Hypothalamus (tissue), 51 donors: ENCODE measurements around the gene SMG5.
"Not testable (repeated sequence)": the region's sequence is repeated elsewhere in the genome, so short reads cannot be mapped to it uniquely, and the experiment has no call there.

Experiments used
- DNase-seq, 51 donors: peaks; one replicate each; lab custom pipeline; 2025; lab: John Stamatoyannopoulos, UW

The SMG5 gene

DNA sequence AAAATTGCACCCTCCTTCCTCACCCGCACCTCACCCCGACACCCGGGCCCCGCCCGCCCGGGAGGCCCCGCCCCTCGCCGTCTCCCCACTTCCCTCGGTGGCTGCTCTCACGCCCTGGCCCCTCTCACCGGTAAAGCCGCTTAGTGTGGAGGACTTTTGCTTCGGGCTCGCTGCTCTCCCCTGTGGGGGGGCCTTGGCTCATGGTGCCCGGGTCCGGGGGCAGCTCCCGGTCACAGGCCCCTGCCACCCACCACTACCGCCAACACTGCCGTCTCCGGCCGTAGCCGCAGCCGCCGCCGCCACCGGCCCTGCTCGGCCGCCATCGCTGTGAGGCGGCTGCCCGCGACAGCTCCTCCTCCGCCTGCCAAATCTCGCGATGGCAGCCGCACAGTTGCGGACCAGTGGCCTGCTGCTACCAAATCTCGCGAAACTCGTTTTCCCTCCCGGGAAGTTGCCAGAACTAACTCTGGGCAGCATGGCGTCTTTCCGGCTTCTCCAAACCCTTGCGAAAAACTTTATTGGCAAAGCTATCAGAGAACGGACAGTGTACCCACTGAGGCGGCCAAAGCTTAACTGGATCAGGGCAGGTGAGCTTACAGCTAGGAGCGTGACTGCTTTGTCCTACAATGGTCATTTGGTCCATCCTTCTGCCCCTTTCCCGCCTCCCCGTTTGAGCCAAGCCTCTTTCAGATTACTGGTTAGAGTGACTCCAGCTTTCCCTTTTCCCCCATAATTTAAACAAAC lies at the start of gene SMG5:
SMG5 (minus strand) TSS at position 347 of the 744 bp plus-strand sequence; CDS start at position 202, 145 bp downstream.
- DNase-seq, result peak; percentile 43 to 97 (median 90)

- DNase-seq, result not testable (repeated sequence)
These were observed 40.6 kb upstream of the SMG5 start for GRCh38 chr1:156323179-156323578.

DNA sequence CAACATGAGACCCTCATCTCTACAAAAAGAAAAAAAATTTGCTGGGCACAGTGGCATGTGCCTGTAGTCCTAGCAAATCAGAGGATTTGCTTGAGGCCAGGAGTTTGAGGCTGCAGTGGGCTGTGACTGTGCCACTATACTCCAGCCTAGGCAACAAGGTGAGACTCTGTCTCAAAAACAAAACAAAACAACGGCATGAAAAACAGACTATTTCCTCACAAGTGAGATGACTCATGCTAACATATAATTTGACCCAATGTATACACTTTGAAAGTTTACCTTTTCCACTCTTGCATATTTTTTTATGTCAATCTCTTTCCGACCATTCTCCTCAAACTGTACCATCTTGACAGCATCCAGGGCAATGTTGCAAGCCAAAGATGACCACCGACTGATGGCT lies 37.9 kb upstream of the SMG5 start:
- DNase-seq, result no peak

- peak in 3 of 51 donors; percentile 0 to 7 (median 5) for DNase-seq
These were observed 37.0 kb upstream of the SMG5 start for GRCh38 chr1:156319664-156320063.

- DNase-seq, result no peak
These were observed 34.3 kb upstream of the SMG5 start for GRCh38 chr1:156316909-156317308.

GRCh38 chr1:156310962-156311361 lies 28.3 kb upstream of the SMG5 start:
- peak in 6 of 51 donors; percentile 5 to 29 (median 12) for DNase-seq

DNA sequence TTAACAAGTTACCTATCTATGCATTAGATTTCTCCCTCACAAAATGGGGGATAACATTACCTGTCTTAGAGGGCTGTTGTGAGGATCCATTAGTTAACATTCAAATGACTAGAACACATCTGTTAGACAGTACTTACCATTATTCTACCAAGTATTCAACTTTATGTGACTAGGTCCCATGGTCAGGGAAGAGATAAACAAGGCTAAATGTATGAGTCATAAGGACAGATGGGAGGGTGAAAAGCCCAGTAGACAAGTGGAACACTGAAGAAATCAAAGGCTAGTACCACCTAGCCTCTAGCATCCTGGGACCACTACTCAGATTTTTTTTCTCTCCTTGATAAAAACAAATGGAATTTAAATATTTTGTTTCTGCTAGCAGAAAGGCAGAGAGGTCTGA lies 25.5 kb upstream of the SMG5 start:
- DNase-seq, result no peak

DNA sequence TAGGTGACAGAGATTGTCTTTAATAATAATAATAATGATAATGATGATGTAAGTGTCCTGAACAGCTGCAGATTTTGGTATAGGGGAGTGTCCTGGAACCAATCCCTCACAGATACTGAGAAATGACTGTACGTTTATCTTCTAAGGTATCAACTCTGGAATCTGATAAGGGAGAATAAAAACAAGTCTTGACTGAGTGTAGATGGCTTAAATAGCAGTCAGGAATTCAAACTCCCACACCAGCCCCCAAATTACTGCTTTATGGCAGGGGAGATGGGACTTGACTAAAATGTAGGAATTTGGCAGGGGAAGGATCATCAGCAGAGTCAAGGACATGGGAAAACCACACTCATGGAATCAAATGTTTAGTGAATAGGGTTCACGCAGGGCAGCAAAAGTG lies 22.6 kb upstream of the SMG5 start:
- DNase-seq, result no peak

- DNase-seq, result no peak
These were observed 20.6 kb upstream of the SMG5 start for GRCh38 chr1:156303241-156303640.

GRCh38 chr1:156298852-156299357 lies 16.3 kb upstream of the SMG5 start, which contains the start of gene VHLL:
Gene VHLL, minus strand, starts transcription at chr1:156299307. Its CDS starts 118 bp downstream, at chr1:156299189.
- DNase-seq, result no peak

- peak in 45 of 51 donors; percentile 2 to 70 (median 36) for DNase-seq
These were observed 12.8 kb upstream of the SMG5 start, which contains the start of gene GLMP for GRCh38 chr1:156295391-156295947. Gene GLMP, minus strand, starts transcription at chr1:156295679. Its CDS starts 34 bp downstream, at chr1:156295645.

DNA sequence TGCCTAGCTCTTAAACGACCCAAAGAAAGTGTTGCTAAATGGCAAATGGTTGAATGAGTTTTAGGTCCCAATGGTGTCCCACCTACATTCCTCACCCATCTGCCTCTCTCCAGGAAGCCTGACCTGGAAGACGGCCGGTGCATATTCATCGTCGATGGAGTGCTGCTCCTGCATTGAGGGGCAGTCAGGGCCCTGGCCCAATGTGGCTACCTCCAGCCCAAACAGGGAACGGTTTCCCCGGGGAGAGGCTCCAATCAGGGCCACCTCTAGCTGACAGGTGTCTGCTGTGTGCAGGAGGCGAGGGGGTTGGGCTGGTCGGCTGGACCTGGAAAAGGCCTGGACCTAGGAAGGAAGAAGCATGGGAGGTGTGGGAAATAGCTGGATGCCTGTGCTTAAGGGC lies 11.3 kb upstream of the SMG5 start:
- DNase-seq, result no peak

DNA sequence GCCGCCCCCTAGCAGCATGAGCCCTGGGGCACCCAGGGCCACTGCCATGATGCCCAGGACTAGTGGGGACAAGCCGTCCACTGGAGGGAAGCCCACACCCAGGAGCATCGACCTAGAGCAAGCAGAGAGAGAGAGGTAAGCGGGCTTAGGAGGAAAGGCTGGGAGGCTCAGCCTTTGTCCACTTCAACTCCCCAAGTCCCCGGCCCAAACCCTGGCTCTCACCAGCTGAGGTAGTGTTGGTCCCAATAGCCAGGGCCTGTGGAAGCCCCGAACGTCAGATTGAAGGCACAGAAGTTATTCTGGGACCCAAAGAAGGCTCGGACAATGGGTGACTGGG lies 10.4 kb upstream of the SMG5 start:
- no peak for DNase-seq

DNA sequence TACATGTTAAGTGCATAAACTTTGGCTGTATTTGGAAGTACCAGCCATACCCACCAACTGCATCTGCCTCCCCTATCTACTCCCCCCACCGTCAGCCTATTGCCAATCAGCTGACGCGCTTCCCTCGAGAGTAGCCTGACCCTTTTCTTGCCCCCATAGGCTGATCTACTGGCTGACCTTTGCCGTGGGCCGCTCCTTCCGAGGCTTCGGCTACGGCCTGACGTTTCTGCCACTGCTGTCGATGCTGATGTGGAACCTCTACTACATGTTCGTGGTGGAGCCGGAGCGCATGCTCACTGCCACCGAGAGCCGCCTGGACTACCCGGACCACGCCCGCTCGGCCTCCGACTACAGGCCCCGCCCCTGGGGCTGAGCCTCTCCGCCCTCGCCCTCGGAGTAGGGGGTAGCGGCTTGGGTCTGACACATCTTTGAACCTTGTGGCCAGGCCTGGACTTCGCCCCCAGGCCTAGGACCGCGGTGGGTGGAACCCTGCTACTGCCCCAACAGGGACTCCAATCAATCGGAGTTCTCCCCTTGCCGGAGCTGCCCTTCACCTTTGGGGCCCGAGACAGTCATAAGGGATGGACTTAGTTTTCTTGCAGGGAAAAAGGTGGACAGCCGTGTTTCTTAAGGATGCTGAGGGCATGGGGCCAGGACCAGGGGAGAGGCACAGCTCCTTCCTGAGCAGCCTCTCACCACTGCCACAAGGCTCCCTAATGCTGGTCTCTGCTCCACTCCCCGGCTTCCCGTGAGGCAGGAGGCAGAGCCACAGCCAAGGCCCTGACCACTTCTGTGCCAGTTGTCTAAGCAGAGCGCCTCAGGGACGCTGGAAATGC lies 8.8 kb upstream of the SMG5 start:
- DNase-seq, result peak; percentile 15 to 86 (median 68)

DNA sequence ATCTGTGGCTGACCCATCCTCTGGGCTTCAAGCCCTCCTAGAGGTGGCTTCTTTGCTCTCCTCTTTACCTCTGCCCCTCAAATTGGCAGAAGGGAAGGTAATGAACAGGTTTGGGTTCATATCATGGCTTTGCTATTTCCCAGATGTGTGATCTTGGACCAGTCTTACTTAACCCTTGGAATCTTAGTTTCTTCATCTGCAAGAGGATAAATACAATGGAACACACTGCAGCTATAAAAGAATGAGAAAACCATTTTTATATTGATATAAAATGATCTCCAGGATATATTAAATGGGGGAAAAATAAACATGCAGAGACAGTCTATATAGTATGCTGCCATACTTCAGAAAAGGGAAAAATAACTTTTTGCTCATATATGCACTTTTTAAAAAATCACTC lies 7.2 kb upstream of the SMG5 start:
- no peak for DNase-seq

- DNase-seq, result no peak
These were observed 3.4 kb upstream of the SMG5 start for GRCh38 chr1:156286061-156286460.

GRCh38 chr1:156285437-156285836 lies 2.8 kb upstream of the SMG5 start:
- no peak for DNase-seq

- DNase-seq, result no peak
These were observed 2.1 kb upstream of the SMG5 start for GRCh38 chr1:156284757-156285156.

DNA sequence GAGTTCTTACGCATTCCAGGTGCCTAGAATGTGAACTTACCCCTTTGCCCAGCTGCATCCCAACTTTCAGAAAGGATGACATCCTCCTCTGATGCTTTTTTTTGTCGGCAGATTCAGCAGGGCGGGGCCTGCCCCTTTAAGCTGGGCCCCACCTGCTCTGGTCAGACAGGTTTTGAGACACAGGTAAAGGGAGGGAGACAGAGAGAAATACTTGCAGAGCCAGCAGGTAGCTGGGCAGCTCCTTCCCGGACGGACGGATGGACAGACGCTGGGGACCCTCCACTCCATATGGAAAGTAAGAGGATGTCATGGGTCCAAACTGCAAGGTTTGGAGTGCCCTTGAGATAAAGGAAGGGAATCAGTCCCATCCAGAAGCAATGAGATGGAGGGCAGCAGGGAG lies 1.5 kb upstream of the SMG5 start, which contains the start of gene TMEM79:
TMEM79 (plus strand) TSS at position 214 of the 400 bp plus-strand sequence. CDS start 902 bp downstream, outside the sequence.
- no peak for DNase-seq

DNA sequence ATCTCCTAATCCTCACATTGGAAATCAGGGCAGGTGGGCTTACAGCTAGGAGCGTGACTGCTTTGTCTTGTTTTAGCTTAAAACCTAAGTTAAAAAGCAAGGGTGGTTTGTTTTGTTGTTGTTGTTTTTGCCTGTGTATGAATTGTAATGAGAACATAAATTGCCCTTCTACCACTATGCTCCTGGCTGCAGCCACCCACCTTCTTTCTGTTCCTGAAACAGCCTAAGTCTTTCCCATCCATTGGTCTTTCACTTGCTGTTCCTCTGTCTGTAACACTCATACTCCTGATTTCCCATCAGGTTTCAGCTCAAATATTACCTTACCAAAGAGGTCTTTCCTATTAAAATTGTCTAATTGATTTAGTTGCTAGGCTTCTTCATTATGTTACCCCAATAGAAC lies 896 bp upstream of the SMG5 start:
- no peak for DNase-seq
